GM10847 (cell line): ENCODE results near the gene TBC1D22A.

ENCODE experiments used
- POLR2A ChIP-seq: IDR thresholded peaks from 2 replicates; pipeline ENCODE4 v1.6.1; 2011; ENCODE audit not compliant: insufficient read length; ENCODE audit errors: extremely low read depth

The TBC1D22A gene

GRCh38 chr22:47176573-47177333 lies 414.3 kb downstream of the TBC1D22A start:
- TF ChIP-seq POLR2A, result no peak

- no peak for TF ChIP-seq POLR2A
Observed at GRCh38 chr22:47177334-47177815, 414.9 kb downstream of the TBC1D22A start.

- no peak for TF ChIP-seq POLR2A
Observed at GRCh38 chr22:47178339-47178738, 415.9 kb downstream of the TBC1D22A start.

- no peak for TF ChIP-seq POLR2A
Observed at GRCh38 chr22:47180796-47181195, 418.3 kb downstream of the TBC1D22A start.

GRCh38 chr22:47187176-47187957 lies 424.9 kb downstream of the TBC1D22A start:
- TF ChIP-seq POLR2A, result no peak

GRCh38 chr22:47188261-47189055 lies 426.0 kb downstream of the TBC1D22A start:
- TF ChIP-seq POLR2A, result no peak

- no peak for TF ChIP-seq POLR2A
Observed at GRCh38 chr22:47189056-47189916, 426.8 kb downstream of the TBC1D22A start.

- TF ChIP-seq POLR2A, result no peak
Observed at GRCh38 chr22:47190276-47190956, 428.0 kb downstream of the TBC1D22A start.

- no peak for TF ChIP-seq POLR2A
Observed at GRCh38 chr22:47190957-47191670, 428.7 kb downstream of the TBC1D22A start.

- TF ChIP-seq POLR2A, result no peak
Observed at GRCh38 chr22:47191671-47192650, 429.5 kb downstream of the TBC1D22A start.

GRCh38 chr22:47192651-47193437 lies 430.4 kb downstream of the TBC1D22A start:
- TF ChIP-seq POLR2A, result no peak
